Mammary epithelial cell (primary cell): ENCODE measurements around the gene AKAP8L.

ENCODE experiments used
- CTCF ChIP-seq, 2 donors: IDR thresholded peaks in 1 of 2; conservative IDR thresholded peaks in 1 of 2; 2 replicates each; pipeline ENCODE4 v1.5.1; 2011 to 2012; ENCODE audit warnings: inconsistent platforms in 2 of 2, low read length in 2 of 2, mild to moderate bottlenecking in 2 of 2, control low read depth in 1 of 2, low read depth in 1 of 2; ENCODE audit not compliant: insufficient read depth in 1 of 2; ENCODE audit errors: extremely low read depth in 1 of 2
- EZH2 ChIP-seq: IDR thresholded peaks from 2 replicates; pipeline ENCODE4 v1.6.1; 2012; ENCODE audit warnings: low read length, inconsistent platforms, borderline replicate concordance

GRCh38 chr19:15421721-15422260 is 3.0 kb upstream of the AKAP8L start:
- TF ChIP-seq EZH2 (no peak), CTCF (conservative IDR thresholded peaks at IDR 0.05 in 1 of 2, IDR thresholded peaks at IDR 0.05 in 1 of 2; ENCODE audit: extremely low read depth in 1 of 2, insufficient read depth in 1 of 2, low read depth in 1 of 2, low read length in 2 of 2) (no peak)
